HL-60/S4 (cell line): Measurements from ENCODE around the gene LRRC14B.

Source experiments
- in situ Hi-C: fragments of 300-500 bp; cut with MboI; formaldehyde crosslinking; loops from 2 replicates; pipeline ENCODE4 v1.14.3; 2022; ENCODE audit warnings: low sequenced_read_pairs

LRRC14B gene

GRCh38 chr5:191036-191948, at the start of gene LRRC14B:
Gene LRRC14B (plus strand): TSS chr5:191495. CDS start chr5:191539, 44 bp downstream.
- in situ Hi-C loops, result no loop called here

- in situ Hi-C loops, result no loop called here
Observed at GRCh38 chr5:141761-142160, 49.5 kb upstream of the LRRC14B start.

DNA sequence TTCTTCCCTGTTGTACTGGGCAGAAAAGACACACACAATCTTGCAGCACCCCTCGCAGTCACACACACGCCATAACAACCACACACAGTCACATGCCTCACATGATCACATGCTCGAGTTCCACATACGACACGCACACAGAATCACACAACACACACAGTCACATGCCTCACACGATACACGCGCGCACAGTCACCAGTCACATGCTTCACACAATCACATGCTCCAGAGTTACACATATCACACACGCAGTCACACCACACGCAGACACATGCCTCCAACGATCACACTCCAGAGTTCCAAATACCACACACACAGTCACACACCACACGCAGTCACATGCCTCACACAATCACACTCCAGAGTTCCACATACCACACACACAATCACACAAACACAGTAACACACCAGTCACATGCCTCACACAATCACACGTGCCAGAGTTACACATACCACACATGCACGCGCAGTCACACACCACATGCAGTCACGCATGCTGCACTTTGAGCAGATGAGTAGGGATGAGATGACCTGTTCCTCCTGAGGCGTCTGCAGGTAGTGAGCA, 49.0 kb upstream of the LRRC14B start:
- in situ Hi-C loops, result no loop called here

- in situ Hi-C loops, result no loop called here
Observed at GRCh38 chr5:143041-143440, 48.3 kb upstream of the LRRC14B start.

GRCh38 chr5:144941-145340, 46.4 kb upstream of the LRRC14B start:
- in situ Hi-C loops, result no loop called here

DNA sequence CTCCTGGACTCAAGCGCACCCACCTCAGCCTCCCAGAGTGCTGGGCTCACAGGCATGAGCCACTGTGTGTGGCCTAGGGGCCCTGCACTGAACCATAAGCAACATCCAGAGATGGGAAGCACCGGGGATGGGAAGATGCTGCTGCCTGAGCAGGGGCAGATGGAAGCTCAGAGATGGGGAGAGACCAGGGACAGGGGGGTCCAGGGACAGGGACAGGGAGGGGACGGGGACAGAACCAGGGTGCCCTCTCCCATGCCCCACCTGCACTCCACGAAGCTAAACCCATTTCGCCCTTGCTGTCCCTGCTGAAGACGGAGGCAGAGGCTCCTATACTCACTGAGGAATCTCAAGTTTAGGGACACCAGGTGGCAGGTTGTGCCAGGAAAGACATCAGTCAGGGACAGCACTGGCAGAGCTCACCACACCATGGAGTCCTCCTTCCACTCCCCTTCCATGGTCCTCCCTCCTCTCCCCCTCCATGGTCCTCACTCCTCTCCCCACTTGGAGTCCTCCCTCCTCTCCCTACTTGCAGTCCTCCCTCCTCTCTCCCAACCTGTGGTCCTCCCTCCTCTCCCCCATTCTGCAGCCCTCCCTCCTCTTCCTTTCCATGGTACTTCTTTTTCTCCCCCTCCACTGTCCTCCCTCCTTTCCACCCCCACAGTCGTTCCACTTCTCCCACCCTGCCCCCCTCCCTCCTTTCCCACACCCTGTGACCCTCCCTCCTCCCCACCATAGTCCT, 45.5 kb upstream of the LRRC14B start:
- in situ Hi-C loops, result no loop called here

DNA sequence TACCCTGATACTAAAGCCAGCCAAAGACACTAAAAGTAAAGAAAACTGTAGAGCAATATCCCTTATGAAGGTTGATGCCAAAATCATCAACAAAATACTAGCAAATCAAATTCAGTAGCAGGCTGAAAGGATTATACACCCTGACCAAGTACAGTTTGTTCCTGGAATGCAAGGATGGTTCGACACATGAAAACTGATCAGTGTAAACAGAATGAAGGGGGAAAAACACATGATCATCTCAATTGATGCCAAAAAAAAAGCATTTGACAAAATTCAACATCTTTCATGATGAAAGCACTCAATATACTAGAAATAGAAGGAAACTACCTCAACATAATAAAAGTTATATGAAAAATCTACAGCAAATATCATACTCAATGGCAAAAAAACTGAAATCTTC, 43.5 kb upstream of the LRRC14B start:
- in situ Hi-C loops, result no loop called here

- in situ Hi-C loops, result no loop called here
Observed at GRCh38 chr5:149745-150485, 41.4 kb upstream of the LRRC14B start.

GRCh38 chr5:150746-151145, 40.5 kb upstream of the LRRC14B start:
- in situ Hi-C loops, result no loop called here

DNA sequence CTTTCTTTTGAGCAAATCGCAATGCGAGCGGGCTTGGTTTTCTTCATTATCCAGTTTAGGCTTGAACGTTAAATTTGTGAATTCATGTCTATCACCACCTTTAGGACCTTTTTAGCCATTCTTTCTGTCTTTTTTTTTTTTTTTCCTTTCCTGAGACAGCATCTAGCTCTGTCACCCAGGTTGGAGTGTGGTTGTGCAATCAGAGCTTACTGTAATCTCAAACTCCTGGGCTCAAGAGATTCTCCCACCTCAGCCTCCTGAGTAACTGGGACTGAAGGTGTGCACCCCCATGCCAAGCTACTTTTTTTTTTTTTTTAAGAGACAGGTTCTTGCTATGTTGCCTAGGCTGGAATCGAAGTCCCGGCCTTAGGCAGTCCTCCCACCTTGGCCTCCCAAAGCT, 39.2 kb upstream of the LRRC14B start:
- in situ Hi-C loops, result no loop called here

DNA sequence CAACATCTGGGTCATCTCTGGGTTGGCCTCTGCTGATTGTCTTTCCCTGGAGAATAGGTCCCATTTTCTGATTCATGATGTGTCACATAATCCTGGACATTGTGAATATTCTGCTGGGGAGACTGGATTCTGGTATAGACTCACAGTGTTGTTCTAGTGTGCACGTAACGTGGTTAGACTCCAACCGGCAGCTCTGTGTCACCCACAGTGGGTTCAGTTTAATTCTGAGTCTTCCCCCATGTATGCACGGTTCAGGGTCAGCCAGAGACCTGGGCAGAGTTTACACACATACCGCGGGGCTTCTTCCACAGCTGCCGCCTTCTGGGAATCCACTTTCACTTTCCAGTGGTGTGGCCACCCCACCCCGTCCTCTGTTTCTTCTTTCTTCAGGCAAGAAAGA, 38.0 kb upstream of the LRRC14B start:
- in situ Hi-C loops, result no loop called here

GRCh38 chr5:154236-154635, 37.1 kb upstream of the LRRC14B start:
- in situ Hi-C loops, result no loop called here

GRCh38 chr5:154826-155225, 36.5 kb upstream of the LRRC14B start:
- in situ Hi-C loops, result no loop called here

DNA sequence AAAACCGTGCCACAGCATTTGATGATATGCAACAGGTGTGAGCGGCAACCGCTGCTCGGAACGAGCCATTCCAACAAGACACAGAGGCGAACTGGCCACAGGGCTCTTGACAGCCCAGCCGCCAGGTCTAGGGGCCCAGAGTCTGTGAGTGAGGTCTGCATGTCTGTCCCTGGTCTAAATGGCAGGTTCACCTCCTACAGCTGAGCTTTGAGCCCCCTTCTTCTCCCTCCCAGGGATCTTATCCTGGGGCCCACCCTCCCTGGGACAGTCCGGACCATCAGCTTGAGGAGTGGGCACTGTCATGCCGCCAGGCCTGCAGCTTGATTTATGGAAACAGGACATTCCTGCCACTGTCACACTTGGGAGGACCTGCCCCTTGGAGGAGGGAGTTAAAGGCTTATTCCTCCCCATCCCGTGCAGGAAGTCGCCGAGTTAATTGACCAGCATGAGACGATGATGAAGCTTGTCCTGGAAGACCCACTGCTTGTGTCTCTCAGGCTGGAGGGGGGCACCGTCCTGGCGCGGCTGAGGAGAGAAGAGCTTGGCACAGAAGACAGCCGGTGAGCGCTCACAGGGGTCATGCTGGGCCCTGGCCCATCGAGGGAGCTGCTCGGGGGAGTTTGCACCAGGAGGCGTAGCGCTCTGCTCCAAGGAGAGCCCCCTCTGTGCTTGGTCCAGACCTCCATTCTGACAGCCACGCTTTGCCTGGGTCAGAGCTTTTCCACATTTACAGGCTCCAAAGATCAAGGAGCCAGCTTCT, 35.5 kb upstream of the LRRC14B start:
- in situ Hi-C loops, result no loop called here

GRCh38 chr5:156411-157072, 34.8 kb upstream of the LRRC14B start:
- in situ Hi-C loops, result no loop called here

- in situ Hi-C loops, result no loop called here
Observed at GRCh38 chr5:157126-157715, 34.1 kb upstream of the LRRC14B start.

GRCh38 chr5:157801-158200, 33.5 kb upstream of the LRRC14B start:
- in situ Hi-C loops, result no loop called here

- in situ Hi-C loops, result no loop called here
Observed at GRCh38 chr5:158807-159447, 32.4 kb upstream of the LRRC14B start.
